ENCODE data around the gene MCUR1. TPM values are rescaled to one million over a fixed set of nuclear protein-coding genes. Genes with fewer than 3 reads are reported as not detected.

MCUR1 gene
- total and polyA plus RNA-seq, 8 donors: 2.3 to 16.4 (median 8.9) TPM

DNA sequence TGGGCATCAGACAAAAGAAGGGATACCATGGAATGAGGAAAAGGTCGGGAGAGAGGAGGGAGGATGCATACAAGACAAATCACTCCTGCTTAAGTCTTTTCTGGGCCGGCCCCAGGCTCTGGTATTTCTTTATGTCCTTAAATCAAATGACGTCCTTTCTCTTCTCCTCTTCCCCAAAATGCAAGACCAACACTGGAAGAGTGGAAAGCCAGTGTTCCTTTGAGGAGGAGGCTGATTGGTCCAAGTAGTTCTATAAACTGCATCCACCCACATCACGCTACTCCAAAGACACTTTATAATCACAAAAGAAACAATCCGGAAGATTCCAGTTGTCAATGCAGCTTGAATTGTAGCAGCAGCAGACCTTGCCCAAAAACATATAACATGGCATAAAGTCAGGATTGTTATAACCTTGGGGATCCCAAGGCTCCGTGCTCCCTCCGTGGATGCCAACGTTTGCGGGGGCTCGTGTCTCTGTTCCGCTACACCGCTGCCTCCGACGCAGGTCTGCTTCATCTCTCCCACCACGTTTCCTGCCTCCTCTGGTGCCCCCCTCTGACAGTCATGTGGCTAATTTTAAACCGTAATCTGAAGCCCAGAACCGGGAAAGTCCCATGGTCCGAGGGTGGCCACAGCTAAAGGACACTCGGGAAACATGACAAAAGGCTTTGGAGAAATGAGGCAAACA is 47.1 kb downstream of the MCUR1 start:
- Histone ChIP-seq H3K36me3 (no peaks in the 10 kb centered on the region), H3K9me3 (no peaks in the 10 kb centered on the region), H3K4me3 (peak overlapping the region; percentile 11 to 37 (median 30)), H3K27me3 (no peaks in the 10 kb centered on the region), H3K4me1 (peaks cover 0 to 39% (median 15%) of the 10 kb centered on the region in 4 donors), H3K27ac (peak overlapping the region in 3 of 5 donors; percentile 10 to 64 (median 29))
- peak in 1 of 2 donors; percentile 79 for DNase-seq
- intact Hi-C loops (cut with DNase I; ENCODE audit: low total_unique reads): no loop called here
- 20 to 39% (median 35%) methylated on average over 19 of the region's 19 CpGs for WGBS, 5 donors
- TF ChIP-seq POLR2AphosphoS5 (IDR thresholded peaks at IDR 0.05): peak in 1 of 3 donors; percentile 32
- TF ChIP-seq POLR2A (IDR thresholded peaks at IDR 0.05): no peak
- TF ChIP-seq, protein P1, sequence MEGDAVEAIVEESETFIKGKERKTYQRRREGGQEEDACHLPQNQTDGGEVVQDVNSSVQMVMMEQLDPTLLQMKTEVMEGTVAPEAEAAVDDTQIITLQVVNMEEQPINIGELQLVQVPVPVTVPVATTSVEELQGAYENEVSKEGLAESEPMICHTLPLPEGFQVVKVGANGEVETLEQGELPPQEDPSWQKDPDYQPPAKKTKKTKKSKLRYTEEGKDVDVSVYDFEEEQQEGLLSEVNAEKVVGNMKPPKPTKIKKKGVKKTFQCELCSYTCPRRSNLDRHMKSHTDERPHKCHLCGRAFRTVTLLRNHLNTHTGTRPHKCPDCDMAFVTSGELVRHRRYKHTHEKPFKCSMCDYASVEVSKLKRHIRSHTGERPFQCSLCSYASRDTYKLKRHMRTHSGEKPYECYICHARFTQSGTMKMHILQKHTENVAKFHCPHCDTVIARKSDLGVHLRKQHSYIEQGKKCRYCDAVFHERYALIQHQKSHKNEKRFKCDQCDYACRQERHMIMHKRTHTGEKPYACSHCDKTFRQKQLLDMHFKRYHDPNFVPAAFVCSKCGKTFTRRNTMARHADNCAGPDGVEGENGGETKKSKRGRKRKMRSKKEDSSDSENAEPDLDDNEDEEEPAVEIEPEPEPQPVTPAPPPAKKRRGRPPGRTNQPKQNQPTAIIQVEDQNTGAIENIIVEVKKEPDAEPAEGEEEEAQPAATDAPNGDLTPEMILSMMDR (IDR thresholded peaks at IDR 0.05): peak in 1 of 7 experiments; percentile 5

DNA sequence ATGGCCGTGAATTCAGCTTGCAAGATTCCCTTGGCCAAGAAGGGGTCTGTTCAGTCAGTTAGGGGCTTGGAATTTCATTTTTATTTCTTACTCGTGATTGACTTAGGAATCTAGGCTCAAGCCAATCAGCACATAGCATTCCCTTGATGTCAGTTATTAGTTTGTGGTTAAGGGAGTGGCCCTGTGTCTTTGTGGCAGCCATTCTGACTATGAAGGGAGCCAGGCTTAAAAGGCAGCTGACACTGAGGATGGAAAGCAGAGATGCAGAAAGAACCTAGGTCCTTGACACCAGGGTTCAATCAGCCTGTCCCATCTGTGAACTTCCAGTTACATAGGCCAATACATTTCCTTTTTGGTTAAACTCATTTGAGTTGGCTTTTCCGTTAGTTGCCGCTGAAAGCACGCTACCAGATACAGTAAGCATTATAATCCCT is 48.1 kb downstream of the MCUR1 start:
- 69 to 78% (median 73%) methylated on average over 5 of the region's 5 CpGs for WGBS, 5 donors
- Histone ChIP-seq H3K27ac (no peak overlapping the region), H3K9me3 (no peaks in the 10 kb centered on the region), H3K27me3 (no peaks in the 10 kb centered on the region), H3K36me3 (no peaks in the 10 kb centered on the region), H3K4me1 (peaks cover 0 to 48% (median 21%) of the 10 kb centered on the region in 4 donors), H3K4me3 (no peak overlapping the region)
- TF ChIP-seq, protein P1 (IDR thresholded peaks at IDR 0.05): no peak
- no peak for TF ChIP-seq POLR2A (IDR thresholded peaks at IDR 0.05)
- TF ChIP-seq EP300 (IDR thresholded peaks at IDR 0.05): no peak
- DNase-seq: peak in 1 of 2 donors; percentile 23
- intact Hi-C loops (cut with DNase I; ENCODE audit: low total_unique reads): no loop called here

DNA sequence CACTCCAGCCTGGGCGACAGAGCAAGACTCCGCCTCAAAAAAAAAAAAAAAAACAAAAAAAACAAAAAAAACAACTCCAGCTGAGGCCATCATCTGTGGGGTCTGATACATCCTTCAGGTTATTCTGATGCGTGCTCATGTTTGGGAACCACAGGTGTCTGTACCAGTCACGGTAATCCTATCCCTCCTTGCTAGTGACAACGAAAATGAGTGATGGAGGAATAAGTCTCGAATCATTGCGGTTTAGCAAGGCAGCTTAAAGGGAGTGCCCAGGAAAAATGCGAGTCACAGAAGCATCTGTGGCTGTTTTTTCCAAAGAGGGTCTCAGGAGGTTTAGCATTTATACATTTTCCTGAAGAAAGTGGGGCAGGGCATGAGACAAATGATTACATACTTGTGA is 48.8 kb downstream of the MCUR1 start:
- WGBS, 5 donors: 69 to 89% (median 86%) methylated on average over 7 to 8 of the region's 8 CpGs
- peaks cover 0 to 54% (median 26%) of the 10 kb centered on the region in 4 donors for H3K4me1 ChIP-seq
- H3K27ac ChIP-seq: no peak overlapping the region
- intact Hi-C loops (cut with DNase I; ENCODE audit: low total_unique reads): no loop called here
- H3K36me3 ChIP-seq: no peaks in the 10 kb centered on the region
- H3K4me3 ChIP-seq: no peak overlapping the region
- no peaks in the 10 kb centered on the region for H3K9me3 ChIP-seq
- TF ChIP-seq EP300 (IDR thresholded peaks at IDR 0.05) (no peak), POLR2AphosphoS5 (IDR thresholded peaks at IDR 0.05) (no peak)
- TF ChIP-seq, protein P1 (IDR thresholded peaks at IDR 0.05): no peak
- no peaks in the 10 kb centered on the region for H3K27me3 ChIP-seq
- no peak for DNase-seq

DNA sequence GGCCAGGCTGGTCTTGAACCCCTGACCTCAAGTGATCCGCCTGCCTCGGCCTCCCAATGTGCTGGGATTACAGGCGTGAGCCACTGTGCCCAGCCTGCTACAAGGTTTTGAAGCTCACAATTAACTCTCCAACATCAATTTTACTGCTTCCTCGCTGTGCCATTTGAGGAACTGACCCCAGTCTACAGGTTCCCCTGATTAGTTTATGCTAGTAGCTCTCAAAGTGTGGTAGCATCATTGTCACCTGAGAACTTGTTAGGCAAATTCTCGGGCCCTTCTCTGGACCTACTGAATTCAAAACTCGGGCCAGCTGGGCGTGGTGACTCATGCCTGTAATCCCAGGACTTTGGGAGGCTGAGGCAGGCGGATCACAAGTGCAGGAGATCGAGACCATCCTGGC is 49.4 kb downstream of the MCUR1 start:
- no peak for DNase-seq
- Histone ChIP-seq H3K9me3 (no peaks in the 10 kb centered on the region), H3K27me3 (no peaks in the 10 kb centered on the region), H3K27ac (no peak overlapping the region), H3K4me3 (no peak overlapping the region), H3K36me3 (no peaks in the 10 kb centered on the region), H3K4me1 (peaks cover 0 to 60% (median 28%) of the 10 kb centered on the region in 4 donors)
- intact Hi-C loops (cut with DNase I; ENCODE audit: low total_unique reads): no loop called here
- 93 to 95% (median 94%) methylated on average over 9 of the region's 9 CpGs for WGBS, 5 donors
- TF ChIP-seq EP300 (IDR thresholded peaks at IDR 0.05): no peak
- TF ChIP-seq, protein P1 (IDR thresholded peaks at IDR 0.05): no peak
- TF ChIP-seq POLR2AphosphoS5 (IDR thresholded peaks at IDR 0.05): no peak
- TF ChIP-seq POLR2A (IDR thresholded peaks at IDR 0.05): no peak
